K562 (cell line): ENCODE measurements around the gene ZSWIM1. TPM values are rescaled to one million over a fixed set of nuclear protein-coding genes. Genes with fewer than 3 reads are reported as not detected.
A peak's percentile ranks its signal among the peaks of the same experiment; 100 is the strongest.

Experiments used
- SETDB1 ChIP-seq: IDR thresholded peaks from one replicate; pipeline ENCODE4 v1.6.1; 2012; ENCODE audit warnings: low read length, control low read depth, inconsistent platforms
- YY1 ChIP-seq, 3 experiments: IDR thresholded peaks; 2 replicates each; pipeline ENCODE4 v1.6.1; 2011; ENCODE audit warnings: low read length in 2 of 3, mild to moderate bottlenecking in 2 of 3, moderate library complexity in 2 of 3, borderline replicate concordance in 1 of 3, control low read depth in 1 of 3, low read depth in 1 of 3; ENCODE audit not compliant: insufficient read depth in 3 of 3, insufficient replicate concordance in 2 of 3, control insufficient read depth in 1 of 3, insufficient read length in 1 of 3; ENCODE audit errors: extremely low read depth in 1 of 3
- ZNF41 ChIP-seq: fragments of 250-450 bp; sonication (Bioruptor Pico); conservative IDR thresholded peaks from 2 replicates; pipeline ENCODE4 v1.4.0; 2020; ENCODE audit warnings: mild to moderate bottlenecking
- polyA plus RNA-seq, 8 experiments: library from polyadenylated mRNA; depleted of rRNA in 4 of 8; stranded (reverse) in 5 of 8; unstranded in 3 of 8; fragments of >200 nt; fragmentation: Nextera tagmentation in 2 of 8; fragmentation: Illumina TruSeq in 1 of 8; extraction: Ambion mirVana in 2 of 8; extraction: Trizol in 1 of 8; gene quantifications; 2 replicates each; pipeline versions ENCODE4 v1.2.1 to v1.2.3, GENCODE V29; 2011 to 2014; ENCODE audit warnings: inconsistent platforms in 1 of 8, missing spikeins in 1 of 8
- total RNA-seq, 7 experiments: library from RNA; depleted of rRNA in 6 of 7; stranded (reverse); fragments of >200 nt in 6 of 7; fragmentation: Illumina TruSeq in 2 of 7; extraction: Trizol in 2 of 7; gene quantifications; 2 replicates each; pipeline versions ENCODE4 v1.2.1 to v1.2.3, GENCODE V29; 2011 to 2021; ENCODE audit warnings: low replicate concordance in 1 of 7
- TF ChIP-seq, protein P1 (sequence below), 2 experiments: fragments of 450-650 bp; formaldehyde crosslinking in 1 of 2; IDR thresholded peaks; 2 replicates each; pipeline versions ENCODE4 v1.4.0 to v1.6.1; 2014 to 2020; ENCODE audit warnings: mild to moderate bottlenecking in 2 of 2, borderline replicate concordance in 1 of 2, low read depth in 1 of 2
- TF ChIP-seq, protein P2 (sequence below): fragments of 450-650 bp; IDR thresholded peaks from 2 replicates; pipeline ENCODE4 v1.6.1; 2018; ENCODE audit not compliant: partially characterized antibody

ZSWIM1 gene
- total and polyA plus RNA-seq, 9 of the 15 experiments (the other 6 are each of a cell fraction or from before 2014, with no cell fraction given): 2.5 to 15.6 (median 9.5) TPM

DNA sequence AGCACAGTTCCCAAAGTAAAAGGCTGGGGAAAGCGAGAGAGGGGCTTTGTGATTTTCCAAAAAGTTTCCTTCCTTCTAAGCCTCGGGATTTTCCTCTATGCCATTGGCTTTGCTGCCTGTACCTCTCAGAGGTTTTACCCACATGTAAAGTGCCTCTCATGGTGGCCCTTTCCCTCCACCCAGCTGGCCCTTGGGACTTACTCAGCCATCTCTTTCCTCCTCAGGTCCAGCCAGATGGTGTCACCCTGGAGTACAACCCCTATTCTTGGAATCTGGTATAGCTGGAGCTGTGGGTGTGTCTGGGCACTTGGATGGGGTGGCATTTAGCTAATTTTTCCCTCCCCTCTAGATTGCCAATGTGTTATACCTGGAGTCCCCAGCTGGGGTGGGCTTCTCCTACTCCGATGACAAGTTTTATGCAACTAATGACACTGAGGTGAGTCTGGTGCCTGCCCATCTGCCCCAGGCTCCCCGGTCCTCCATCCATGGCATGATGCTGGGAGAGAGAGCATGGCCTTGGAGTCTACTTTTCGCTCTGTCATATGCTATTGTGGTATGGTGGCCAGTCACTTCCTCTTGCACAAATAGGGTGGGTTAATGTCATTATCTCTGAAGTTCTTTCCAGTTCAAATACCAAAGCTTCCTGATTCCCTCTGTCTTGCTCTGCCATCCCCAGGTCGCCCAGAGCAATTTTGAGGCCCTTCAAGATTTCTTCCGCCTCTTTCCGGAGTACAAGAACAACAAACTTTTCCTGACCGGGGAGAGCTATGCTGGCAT, 11.2 kb downstream of the ZSWIM1 start (continued):
- TF ChIP-seq, protein P1, sequence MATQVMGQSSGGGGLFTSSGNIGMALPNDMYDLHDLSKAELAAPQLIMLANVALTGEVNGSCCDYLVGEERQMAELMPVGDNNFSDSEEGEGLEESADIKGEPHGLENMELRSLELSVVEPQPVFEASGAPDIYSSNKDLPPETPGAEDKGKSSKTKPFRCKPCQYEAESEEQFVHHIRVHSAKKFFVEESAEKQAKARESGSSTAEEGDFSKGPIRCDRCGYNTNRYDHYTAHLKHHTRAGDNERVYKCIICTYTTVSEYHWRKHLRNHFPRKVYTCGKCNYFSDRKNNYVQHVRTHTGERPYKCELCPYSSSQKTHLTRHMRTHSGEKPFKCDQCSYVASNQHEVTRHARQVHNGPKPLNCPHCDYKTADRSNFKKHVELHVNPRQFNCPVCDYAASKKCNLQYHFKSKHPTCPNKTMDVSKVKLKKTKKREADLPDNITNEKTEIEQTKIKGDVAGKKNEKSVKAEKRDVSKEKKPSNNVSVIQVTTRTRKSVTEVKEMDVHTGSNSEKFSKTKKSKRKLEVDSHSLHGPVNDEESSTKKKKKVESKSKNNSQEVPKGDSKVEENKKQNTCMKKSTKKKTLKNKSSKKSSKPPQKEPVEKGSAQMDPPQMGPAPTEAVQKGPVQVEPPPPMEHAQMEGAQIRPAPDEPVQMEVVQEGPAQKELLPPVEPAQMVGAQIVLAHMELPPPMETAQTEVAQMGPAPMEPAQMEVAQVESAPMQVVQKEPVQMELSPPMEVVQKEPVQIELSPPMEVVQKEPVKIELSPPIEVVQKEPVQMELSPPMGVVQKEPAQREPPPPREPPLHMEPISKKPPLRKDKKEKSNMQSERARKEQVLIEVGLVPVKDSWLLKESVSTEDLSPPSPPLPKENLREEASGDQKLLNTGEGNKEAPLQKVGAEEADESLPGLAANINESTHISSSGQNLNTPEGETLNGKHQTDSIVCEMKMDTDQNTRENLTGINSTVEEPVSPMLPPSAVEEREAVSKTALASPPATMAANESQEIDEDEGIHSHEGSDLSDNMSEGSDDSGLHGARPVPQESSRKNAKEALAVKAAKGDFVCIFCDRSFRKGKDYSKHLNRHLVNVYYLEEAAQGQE (IDR thresholded peaks at IDR 0.05; ENCODE audit: borderline replicate concordance): 0 out of 2 replicates have a peak, but pooled peaks have one; percentile 27
- TF ChIP-seq, protein P1 (CRISPR knock-in tag; IDR thresholded peaks at IDR 0.05; ENCODE audit: low read depth): no peak
- TF ChIP-seq YY1 (IDR thresholded peaks at IDR 0.05; ENCODE audit: borderline replicate concordance in 1 of 3, control insufficient read depth in 1 of 3, extremely low read depth in 1 of 3, insufficient read depth in 3 of 3, insufficient read length in 1 of 3, insufficient replicate concordance in 2 of 3, low read depth in 1 of 3, low read length in 2 of 3): peak in 1 of 3 experiments; percentile 4
- TF ChIP-seq ZNF41 (CRISPR knock-in tag): peak; percentile 51; the same call in 1 of the 2 replicates
- no peak for TF ChIP-seq SETDB1
- TF ChIP-seq, protein P2, sequence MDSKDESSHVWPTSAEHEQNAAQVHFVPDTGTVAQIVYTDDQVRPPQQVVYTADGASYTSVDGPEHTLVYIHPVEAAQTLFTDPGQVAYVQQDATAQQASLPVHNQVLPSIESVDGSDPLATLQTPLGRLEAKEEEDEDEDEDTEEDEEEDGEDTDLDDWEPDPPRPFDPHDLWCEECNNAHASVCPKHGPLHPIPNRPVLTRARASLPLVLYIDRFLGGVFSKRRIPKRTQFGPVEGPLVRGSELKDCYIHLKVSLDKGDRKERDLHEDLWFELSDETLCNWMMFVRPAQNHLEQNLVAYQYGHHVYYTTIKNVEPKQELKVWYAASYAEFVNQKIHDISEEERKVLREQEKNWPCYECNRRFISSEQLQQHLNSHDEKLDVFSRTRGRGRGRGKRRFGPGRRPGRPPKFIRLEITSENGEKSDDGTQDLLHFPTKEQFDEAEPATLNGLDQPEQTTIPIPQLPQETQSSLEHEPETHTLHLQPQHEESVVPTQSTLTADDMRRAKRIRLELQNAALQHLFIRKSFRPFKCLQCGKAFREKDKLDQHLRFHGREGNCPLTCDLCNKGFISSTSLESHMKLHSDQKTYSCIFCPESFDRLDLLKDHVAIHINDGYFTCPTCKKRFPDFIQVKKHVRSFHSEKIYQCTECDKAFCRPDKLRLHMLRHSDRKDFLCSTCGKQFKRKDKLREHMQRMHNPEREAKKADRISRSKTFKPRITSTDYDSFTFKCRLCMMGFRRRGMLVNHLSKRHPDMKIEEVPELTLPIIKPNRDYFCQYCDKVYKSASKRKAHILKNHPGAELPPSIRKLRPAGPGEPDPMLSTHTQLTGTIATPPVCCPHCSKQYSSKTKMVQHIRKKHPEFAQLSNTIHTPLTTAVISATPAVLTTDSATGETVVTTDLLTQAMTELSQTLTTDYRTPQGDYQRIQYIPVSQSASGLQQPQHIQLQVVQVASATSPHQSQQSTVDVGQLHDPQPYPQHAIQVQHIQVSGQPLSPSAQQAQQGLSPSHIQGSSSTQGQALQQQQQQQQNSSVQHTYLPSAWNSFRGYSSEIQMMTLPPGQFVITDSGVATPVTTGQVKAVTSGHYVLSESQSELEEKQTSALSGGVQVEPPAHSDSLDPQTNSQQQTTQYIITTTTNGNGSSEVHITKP: peak; percentile 54
- TF ChIP-seq, all 486 proteins: peak for 8
